GM12874 (cell line): ENCODE measurements around the gene GRN.

Experiments
- TF ChIP-seq, protein P1 (sequence below): IDR thresholded peaks from 2 replicates; pipeline ENCODE4 v1.5.1; 2011; ENCODE audit warnings: low read depth, mild to moderate bottlenecking, control low read depth, low read length, moderate library complexity; ENCODE audit not compliant: insufficient read depth

Gene GRN

DNA sequence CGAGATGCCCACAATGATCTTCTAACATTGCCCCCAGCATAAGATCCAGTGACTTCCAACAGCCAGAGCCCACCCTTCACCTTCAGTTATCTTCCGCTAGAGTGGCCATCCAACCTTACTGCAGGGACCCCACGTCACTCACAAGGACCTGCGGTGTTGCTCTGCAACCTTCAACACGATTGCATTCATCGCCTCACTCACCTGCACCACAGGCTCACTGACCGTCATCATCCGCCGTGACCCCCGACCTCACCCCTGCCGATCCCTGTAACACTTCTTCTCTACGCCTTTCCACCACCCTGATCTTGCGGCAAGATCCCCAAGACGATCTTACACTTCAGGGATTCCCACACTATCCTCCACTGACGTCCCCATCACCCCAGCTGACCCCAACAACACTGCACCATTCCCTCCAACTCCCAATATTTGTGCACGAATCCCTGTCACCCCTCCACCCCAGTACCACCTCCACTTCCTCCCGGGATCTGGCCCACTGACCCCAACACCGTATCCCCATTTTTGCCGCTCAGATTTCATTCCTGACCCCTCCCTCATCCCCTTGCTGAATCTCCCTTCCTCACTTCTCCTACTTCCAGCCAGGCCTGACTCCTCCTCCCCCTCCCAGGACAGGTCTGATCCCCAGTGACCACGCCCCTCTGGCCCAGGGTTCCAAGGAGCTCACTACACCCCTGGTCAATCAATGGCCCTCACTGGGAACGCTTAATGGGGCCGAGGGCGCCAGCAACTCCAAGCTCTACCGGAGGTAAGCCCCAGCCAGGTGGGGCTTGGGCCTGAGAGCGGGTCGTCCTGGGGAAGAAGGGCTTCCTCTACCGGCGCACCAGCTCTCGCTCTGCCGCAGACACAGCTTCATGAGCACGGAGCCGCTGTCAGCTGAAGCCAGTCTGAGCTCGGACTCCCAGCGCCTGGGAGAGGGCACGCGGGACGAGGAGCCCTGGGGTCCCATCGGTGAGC is 29.1 kb upstream of the GRN start:
- TF ChIP-seq, protein P1, sequence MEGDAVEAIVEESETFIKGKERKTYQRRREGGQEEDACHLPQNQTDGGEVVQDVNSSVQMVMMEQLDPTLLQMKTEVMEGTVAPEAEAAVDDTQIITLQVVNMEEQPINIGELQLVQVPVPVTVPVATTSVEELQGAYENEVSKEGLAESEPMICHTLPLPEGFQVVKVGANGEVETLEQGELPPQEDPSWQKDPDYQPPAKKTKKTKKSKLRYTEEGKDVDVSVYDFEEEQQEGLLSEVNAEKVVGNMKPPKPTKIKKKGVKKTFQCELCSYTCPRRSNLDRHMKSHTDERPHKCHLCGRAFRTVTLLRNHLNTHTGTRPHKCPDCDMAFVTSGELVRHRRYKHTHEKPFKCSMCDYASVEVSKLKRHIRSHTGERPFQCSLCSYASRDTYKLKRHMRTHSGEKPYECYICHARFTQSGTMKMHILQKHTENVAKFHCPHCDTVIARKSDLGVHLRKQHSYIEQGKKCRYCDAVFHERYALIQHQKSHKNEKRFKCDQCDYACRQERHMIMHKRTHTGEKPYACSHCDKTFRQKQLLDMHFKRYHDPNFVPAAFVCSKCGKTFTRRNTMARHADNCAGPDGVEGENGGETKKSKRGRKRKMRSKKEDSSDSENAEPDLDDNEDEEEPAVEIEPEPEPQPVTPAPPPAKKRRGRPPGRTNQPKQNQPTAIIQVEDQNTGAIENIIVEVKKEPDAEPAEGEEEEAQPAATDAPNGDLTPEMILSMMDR: no peak

DNA sequence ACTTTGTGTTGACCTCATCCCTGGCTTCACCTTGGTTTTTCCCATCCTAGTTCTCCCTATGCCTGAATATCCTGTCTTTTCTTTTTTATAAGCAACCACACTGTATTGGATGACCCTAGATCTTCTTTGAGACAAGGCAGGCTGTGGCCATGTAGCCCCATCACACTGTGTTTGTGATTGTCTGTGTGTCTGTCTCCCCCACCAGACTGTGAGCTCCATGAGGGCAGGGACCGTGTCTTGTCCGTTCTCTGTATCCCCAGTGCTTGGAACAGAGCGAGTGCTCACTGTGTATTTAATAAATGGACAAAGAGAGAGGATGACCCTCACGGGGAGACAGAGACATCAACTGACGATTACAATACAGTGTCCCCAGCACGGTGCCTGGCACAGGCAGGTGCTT is 27.6 kb upstream of the GRN start:
- TF ChIP-seq, protein P1: no peak

DNA sequence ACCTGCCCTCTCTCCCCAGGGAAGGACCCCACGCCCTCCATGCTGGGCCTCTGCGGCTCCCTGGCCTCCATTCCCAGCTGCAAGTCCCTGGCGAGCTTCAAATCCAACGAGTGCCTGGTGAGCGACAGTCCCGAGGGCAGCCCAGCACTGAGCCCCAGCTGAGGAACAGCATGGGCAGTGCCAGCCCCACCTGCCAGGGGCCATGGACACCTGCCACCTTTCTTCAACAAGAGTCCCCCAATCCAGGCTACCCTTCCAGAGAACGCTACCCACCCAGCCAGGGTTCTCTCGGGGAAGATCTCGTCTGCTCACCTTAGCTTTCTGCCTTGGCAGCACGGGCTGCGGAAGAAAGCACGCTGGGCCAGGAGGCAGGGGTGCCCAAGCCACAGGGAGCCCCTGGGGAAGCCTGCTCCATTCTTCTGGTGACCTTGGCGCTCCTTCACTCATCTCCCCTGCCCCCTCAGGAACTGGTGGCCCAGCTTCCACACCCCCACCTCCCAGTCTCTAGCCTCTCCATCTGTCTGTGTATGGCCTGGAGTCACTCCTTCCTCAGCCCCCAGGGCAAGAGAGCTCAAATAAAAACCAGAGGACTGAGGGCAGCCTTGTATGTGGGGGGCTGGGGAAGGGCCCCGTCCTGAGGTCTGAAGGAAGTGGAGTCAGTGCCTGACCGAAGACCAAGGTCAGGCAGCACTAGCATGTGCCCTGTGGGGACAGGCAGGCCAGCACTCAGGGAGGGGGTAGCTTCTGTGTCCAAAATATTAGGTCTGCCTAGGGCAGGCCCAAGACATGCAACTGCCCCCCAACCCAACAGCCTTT is 26.8 kb upstream of the GRN start:
- TF ChIP-seq, protein P1: no peak

DNA sequence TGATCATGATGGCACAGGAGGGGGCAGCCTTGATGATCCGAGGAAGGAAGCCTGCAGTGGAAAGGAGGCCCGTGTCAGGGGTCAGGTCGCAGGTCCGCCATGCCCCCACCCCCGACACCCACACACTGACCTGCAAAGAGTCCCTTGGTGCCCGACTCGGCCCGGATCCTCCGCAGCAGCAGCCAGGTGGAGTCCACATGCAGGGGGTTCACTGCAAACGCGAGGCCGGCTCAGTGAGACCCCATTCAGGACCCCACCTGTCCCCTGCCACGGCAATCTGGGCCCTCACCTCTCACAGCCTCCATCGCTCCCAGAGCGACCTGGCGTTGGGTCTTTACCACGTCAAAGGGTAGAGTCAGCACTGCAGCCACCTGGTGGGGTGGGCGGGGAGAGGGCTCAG is 25.0 kb upstream of the GRN start:
- TF ChIP-seq, protein P1: no peak

DNA sequence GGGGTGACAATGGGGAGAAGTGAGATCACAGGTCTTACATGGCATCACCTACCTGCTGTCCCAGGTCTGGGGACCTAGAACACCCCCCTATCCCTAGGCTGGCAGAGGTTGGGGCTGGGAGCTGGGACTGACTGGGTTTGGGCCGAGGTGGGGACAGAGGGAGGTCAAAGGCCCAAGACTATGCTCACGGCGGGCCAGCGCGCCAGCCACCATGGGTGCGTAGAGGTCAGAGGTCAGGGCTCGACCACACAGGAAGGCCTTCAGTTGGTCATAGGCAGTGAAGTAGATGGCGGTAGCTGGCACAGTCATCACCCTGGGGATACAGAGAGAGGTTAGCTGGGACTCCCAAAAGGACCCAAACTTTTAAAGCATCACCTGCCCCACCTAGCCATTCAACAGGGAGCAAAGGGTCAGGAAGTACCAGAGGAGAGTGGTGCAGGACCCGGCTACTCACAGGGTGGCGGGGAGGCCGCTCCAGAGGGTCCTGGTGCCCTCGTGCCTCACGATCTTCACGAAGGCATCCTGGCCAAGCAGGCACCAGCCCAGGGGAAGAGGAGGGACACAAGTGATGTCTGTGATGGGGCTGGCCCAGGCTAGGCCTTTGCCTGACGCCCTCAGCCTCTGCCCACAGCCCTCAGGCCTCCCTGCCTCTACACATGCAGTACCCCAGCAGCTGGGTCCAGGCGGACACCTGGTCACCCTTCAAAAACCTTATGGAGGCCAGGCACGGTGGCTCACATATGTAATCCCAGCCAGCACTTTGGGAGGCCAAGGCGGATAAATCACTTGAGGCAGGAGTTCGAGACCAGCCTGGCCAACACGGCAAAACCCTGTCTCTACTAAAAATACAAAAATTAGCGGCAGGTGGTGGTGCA is 23.6 kb upstream of the GRN start:
- TF ChIP-seq, protein P1: no peak

DNA sequence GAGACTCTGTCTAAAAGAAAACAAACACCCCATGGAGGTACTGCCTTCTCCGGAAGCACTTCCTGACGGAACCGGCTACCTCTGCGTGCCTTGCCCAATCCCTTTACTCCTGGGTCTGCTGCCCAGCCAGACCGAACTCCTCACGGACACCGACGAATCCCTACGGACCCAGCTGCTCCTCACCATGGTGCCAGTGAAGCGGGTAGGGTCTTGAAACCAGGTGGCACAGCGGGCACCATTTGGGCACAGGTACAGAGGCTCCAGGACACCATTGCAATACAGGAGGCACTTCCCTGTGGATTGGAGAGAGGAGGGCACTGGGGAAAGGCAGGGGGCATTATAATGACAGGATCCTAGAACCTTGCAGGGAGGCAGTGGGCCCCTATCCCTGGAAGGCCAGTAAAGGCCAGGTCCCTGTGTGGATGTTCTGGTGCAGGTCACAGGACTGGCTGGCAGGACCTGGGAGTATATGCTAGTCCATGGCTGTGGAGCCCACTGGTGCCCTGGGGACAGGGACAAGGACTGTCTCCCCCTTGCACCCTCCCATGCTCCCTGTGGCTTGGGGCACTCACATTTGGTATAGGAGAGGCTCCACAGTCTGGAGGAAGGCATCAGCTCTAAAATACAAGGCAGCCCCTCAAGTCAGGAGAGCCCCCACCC is 22.7 kb upstream of the GRN start:
- TF ChIP-seq, protein P1: no peak
